ENCODE data around the gene EFNA3.

The EFNA3 gene

DNA sequence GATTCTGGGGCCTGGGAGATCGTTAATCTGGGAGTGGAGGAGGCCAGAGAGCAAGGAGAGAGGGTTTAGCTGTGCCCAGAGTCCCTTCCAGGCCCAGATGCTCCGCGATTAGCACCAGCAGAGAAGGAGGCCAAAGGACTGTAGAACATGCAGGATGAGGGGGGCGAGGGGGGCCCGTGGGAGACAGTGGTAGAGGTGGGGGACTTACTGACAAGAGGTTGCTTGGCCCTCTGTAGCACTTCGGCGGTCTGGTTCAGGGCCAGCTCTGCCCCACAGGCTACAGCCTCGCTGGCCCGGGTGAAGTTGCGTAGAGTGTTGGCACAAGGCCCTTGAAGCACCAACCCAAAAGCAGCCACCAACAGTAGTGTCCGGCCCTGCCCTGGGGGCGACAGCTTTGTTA is 45.8 kb upstream of the EFNA3 start:
- Histone ChIP-seq H3K18ac (ENCODE audit: low read depth in 1 of 2, low read length in 2 of 2) (no peak overlapping the region), H3K4ac (ENCODE audit: low read depth in 1 of 2, low read length in 2 of 2) (no peak overlapping the region), H3K23ac (ENCODE audit: low read length in 2 of 2) (no peak overlapping the region), H4K8ac (ENCODE audit: low read length) (no peak overlapping the region), H3K9ac (ENCODE audit: low read length) (no peak overlapping the region), H2AK5ac (ENCODE audit: low read length, severe bottlenecking) (no peak overlapping the region), H4K91ac (ENCODE audit: low read length) (no peak overlapping the region), H3K4me1 (ENCODE audit: control insufficient read depth, insufficient read depth, low read depth, low read length) (no peaks in the 10 kb centered on the region), H3K79me1 (replicated peaks; ENCODE audit: low read length, poor library complexity, severe bottlenecking) (no peaks in the 10 kb centered on the region), H3K14ac (ENCODE audit: low read length in 2 of 2) (no peak overlapping the region), H2AFZ (ENCODE audit: low read depth, low read length) (no peak overlapping the region), H3K27me3 (ENCODE audit: control insufficient read depth in 1 of 2, insufficient read depth in 1 of 2, low read length in 2 of 2) (peaks cover 0 to 27% of the 10 kb centered on the region in 2 experiments), H3K36me3 (ENCODE audit: control insufficient read depth in 1 of 2, insufficient read depth in 2 of 2, low read depth in 1 of 2, low read length in 2 of 2) (no peaks in the 10 kb centered on the region), H3K4me3 (ENCODE audit: insufficient read depth in 1 of 2, low read depth in 1 of 2, low read length in 2 of 2) (no peak overlapping the region), H2BK12ac (ENCODE audit: low read length in 2 of 2) (no peak overlapping the region), H3K27ac (ENCODE audit: low read length, poor library complexity, severe bottlenecking) (no peak overlapping the region), H3K9me3 (ENCODE audit: control insufficient read depth, low read length) (no peaks in the 10 kb centered on the region), H3K4me2 (ENCODE audit: low read length, poor library complexity, severe bottlenecking) (no peak overlapping the region), H2BK120ac (ENCODE audit: low read depth, low read length) (no peak overlapping the region), H2BK15ac (ENCODE audit: low read depth, poor library complexity, severe bottlenecking) (no peak overlapping the region), H2BK5ac (ENCODE audit: low read depth, low read length, poor library complexity, severe bottlenecking) (no peak overlapping the region)
- DNase-seq: no peak
- 87% methylated on average over 12 of the region's 12 CpGs for WGBS

DNA sequence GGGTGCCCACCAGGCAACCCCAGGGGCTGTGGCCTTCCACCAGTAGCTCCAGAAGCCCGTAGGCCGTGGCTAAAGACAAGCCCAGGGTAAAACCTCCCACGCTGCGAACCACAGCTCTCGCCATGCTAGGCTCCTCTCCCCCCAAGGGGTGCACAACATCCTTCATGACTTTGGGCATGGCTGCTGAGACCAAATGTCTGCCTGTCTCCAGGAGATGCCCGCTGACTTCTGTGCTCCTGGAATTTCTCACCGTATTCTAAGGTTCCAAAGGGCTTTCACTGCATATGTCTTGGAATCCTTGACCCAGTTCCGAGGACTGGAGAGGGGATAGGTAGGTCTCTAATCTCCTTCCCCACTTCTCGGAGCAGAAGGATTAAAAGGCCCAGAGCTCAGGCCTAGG is 45.1 kb upstream of the EFNA3 start, which contains the start of the genes DCST1 and DCST2:
DCST1 (plus strand) TSS at position 301 of the 400 bp plus-strand sequence. CDS start 213 bp downstream, outside the sequence.
DCST2 (minus strand) TSS at position 258 of the 400 bp plus-strand sequence; CDS start at position 178, 80 bp downstream.
- no peaks in the 10 kb centered on the region for H3K36me3 ChIP-seq (ENCODE audit: control insufficient read depth in 1 of 2, insufficient read depth in 2 of 2, low read depth in 1 of 2, low read length in 2 of 2)
- H3K4me2 ChIP-seq (ENCODE audit: low read length, poor library complexity, severe bottlenecking): no peak within 1 kb of the TSS
- no peak within 1 kb of the TSS for H4K8ac ChIP-seq (ENCODE audit: low read length)
- no peak within 1 kb of the TSS for H3K4ac ChIP-seq (ENCODE audit: low read depth in 1 of 2, low read length in 2 of 2)
- H3K23ac ChIP-seq (ENCODE audit: low read length in 2 of 2): peak within 1 kb of the TSS in 1 of 2 experiments; percentile 48
- no peaks in the 10 kb centered on the region for H3K9me3 ChIP-seq (ENCODE audit: control insufficient read depth, low read length)
- H3K27ac ChIP-seq (ENCODE audit: low read length, poor library complexity, severe bottlenecking): no peak within 1 kb of the TSS
- H3K9ac ChIP-seq (ENCODE audit: low read length): no peak within 1 kb of the TSS
- no peak within 1 kb of the TSS for H2BK12ac ChIP-seq (ENCODE audit: low read length in 2 of 2)
- no peak within 1 kb of the TSS for H2BK5ac ChIP-seq (ENCODE audit: low read depth, low read length, poor library complexity, severe bottlenecking)
- no peak within 1 kb of the TSS for H2AFZ ChIP-seq (ENCODE audit: low read depth, low read length)
- H3K14ac ChIP-seq (ENCODE audit: low read length in 2 of 2): no peak within 1 kb of the TSS
- 94% methylated on average over 9 of the region's 9 CpGs for WGBS
- no peak within 1 kb of the TSS for H2BK120ac ChIP-seq (ENCODE audit: low read depth, low read length)
- H2AK5ac ChIP-seq (ENCODE audit: low read length, severe bottlenecking): no peak within 1 kb of the TSS
- H3K4me1 ChIP-seq (ENCODE audit: control insufficient read depth, insufficient read depth, low read depth, low read length): no peaks in the 10 kb centered on the region
- no peak within 1 kb of the TSS for H3K4me3 ChIP-seq (ENCODE audit: insufficient read depth in 1 of 2, low read depth in 1 of 2, low read length in 2 of 2)
- H3K18ac ChIP-seq (ENCODE audit: low read depth in 1 of 2, low read length in 2 of 2): no peak within 1 kb of the TSS
- no peaks in the 10 kb centered on the region for H3K79me1 ChIP-seq (replicated peaks; ENCODE audit: low read length, poor library complexity, severe bottlenecking)
- H4K91ac ChIP-seq (ENCODE audit: low read length): no peak within 1 kb of the TSS
- DNase-seq: no peak
- peaks cover 0 to 33% of the 10 kb centered on the region in 2 experiments for H3K27me3 ChIP-seq (ENCODE audit: control insufficient read depth in 1 of 2, insufficient read depth in 1 of 2, low read length in 2 of 2)
- no peak within 1 kb of the TSS for H2BK15ac ChIP-seq (ENCODE audit: low read depth, poor library complexity, severe bottlenecking)

DNA sequence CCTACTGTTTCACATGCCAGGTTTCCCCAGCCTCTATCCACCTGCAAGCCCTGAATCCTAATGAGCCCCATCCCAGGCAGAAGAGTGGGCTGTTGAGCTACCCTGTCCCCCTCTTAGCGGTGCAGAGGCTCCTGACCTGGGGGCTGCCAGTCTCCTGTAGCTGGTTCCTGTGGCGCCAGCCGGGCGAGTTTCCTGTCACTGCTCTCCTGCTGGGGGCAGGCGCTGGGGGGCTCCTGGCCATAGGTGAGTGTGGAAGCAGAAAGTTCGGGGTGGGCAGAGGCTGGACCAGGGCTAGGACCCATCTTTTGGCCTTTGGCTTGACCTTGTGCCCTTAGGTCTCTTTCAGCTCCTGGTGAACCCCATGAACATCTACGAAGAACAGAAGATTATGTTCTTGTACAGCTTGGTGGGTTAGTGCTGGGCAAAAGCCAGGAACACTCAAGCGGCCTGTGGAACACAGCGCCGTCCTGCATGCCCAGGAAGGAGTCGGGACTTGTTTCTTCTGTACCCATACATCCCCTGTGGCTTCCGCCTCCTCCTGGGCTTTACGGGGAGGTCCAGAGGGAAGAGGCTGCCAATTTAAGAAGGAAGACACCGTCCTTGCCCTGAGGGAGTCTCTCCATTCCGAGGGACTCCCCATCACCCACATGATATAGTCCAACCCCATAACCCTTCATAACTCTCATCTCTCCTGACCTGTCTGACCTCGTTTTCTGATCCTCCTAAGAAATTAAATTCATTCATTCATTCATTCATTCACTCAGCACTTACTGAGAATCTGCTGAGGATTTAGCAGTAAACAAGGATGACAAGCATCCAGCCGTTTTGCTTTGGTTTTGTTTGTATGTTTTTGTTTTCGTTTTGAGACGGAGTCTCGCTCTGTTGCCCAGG is 44.1 kb upstream of the EFNA3 start:
- H2AK5ac ChIP-seq (ENCODE audit: low read length, severe bottlenecking): no peak overlapping the region
- no peak overlapping the region for H3K14ac ChIP-seq (ENCODE audit: low read length in 2 of 2)
- H4K91ac ChIP-seq (ENCODE audit: low read length): no peak overlapping the region
- WGBS: 82% methylated on average over 20 of the region's 20 CpGs
- H3K23ac ChIP-seq (ENCODE audit: low read length in 2 of 2): no peak overlapping the region
- no peak overlapping the region for H2BK15ac ChIP-seq (ENCODE audit: low read depth, poor library complexity, severe bottlenecking)
- no peak overlapping the region for H4K8ac ChIP-seq (ENCODE audit: low read length)
- H3K79me1 ChIP-seq (replicated peaks; ENCODE audit: low read length, poor library complexity, severe bottlenecking): no peaks in the 10 kb centered on the region
- no peak for DNase-seq
- H3K9ac ChIP-seq (ENCODE audit: low read length): no peak overlapping the region
- no peaks in the 10 kb centered on the region for H3K9me3 ChIP-seq (ENCODE audit: control insufficient read depth, low read length)
- H3K4ac ChIP-seq (ENCODE audit: low read depth in 1 of 2, low read length in 2 of 2): no peak overlapping the region
- H3K4me1 ChIP-seq (ENCODE audit: control insufficient read depth, insufficient read depth, low read depth, low read length): no peaks in the 10 kb centered on the region
- no peak overlapping the region for H2BK5ac ChIP-seq (ENCODE audit: low read depth, low read length, poor library complexity, severe bottlenecking)
- no peak overlapping the region for H3K4me2 ChIP-seq (ENCODE audit: low read length, poor library complexity, severe bottlenecking)
- no peak overlapping the region for H3K27ac ChIP-seq (ENCODE audit: low read length, poor library complexity, severe bottlenecking)
- H3K18ac ChIP-seq (ENCODE audit: low read depth in 1 of 2, low read length in 2 of 2): no peak overlapping the region
- no peak overlapping the region for H3K4me3 ChIP-seq (ENCODE audit: insufficient read depth in 1 of 2, low read depth in 1 of 2, low read length in 2 of 2)
- H2BK120ac ChIP-seq (ENCODE audit: low read depth, low read length): no peak overlapping the region
- no peak overlapping the region for H2BK12ac ChIP-seq (ENCODE audit: low read length in 2 of 2)
- no peak overlapping the region for H2AFZ ChIP-seq (ENCODE audit: low read depth, low read length)
- no peaks in the 10 kb centered on the region for H3K36me3 ChIP-seq (ENCODE audit: control insufficient read depth in 1 of 2, insufficient read depth in 2 of 2, low read depth in 1 of 2, low read length in 2 of 2)
- H3K27me3 ChIP-seq (ENCODE audit: control insufficient read depth in 1 of 2, insufficient read depth in 1 of 2, low read length in 2 of 2): peaks cover 0 to 28% of the 10 kb centered on the region in 2 experiments

DNA sequence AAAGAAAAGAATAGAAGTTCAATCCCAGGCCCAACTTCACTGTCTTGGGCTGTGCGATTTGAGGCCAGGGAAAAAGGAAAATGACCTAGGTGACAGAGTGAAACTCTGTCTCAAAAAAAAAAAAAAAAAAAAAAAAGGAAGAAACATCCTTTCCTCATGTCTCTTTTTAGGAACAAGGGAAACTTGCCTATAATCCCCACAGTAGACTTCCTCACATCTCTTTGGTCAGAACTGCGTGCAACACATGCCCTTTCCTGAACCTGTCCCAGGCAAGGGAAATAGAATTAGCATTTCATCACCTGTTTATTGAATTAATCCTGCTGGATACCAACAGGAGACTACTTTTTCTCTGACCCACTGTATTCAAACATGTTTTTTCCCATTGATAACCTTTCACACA is 42.7 kb upstream of the EFNA3 start:
- H3K9me3 ChIP-seq (ENCODE audit: control insufficient read depth, low read length): no peaks in the 10 kb centered on the region
- no peak overlapping the region for H2AK5ac ChIP-seq (ENCODE audit: low read length, severe bottlenecking)
- H2BK120ac ChIP-seq (ENCODE audit: low read depth, low read length): no peak overlapping the region
- no peak overlapping the region for H2AFZ ChIP-seq (ENCODE audit: low read depth, low read length)
- H2BK5ac ChIP-seq (ENCODE audit: low read depth, low read length, poor library complexity, severe bottlenecking): no peak overlapping the region
- H3K18ac ChIP-seq (ENCODE audit: low read depth in 1 of 2, low read length in 2 of 2): no peak overlapping the region
- H3K4me3 ChIP-seq (ENCODE audit: insufficient read depth in 1 of 2, low read depth in 1 of 2, low read length in 2 of 2): no peak overlapping the region
- no peak overlapping the region for H3K23ac ChIP-seq (ENCODE audit: low read length in 2 of 2)
- DNase-seq: no peak
- H2BK15ac ChIP-seq (ENCODE audit: low read depth, poor library complexity, severe bottlenecking): no peak overlapping the region
- no peaks in the 10 kb centered on the region for H3K36me3 ChIP-seq (ENCODE audit: control insufficient read depth in 1 of 2, insufficient read depth in 2 of 2, low read depth in 1 of 2, low read length in 2 of 2)
- H3K27me3 ChIP-seq (ENCODE audit: control insufficient read depth in 1 of 2, insufficient read depth in 1 of 2, low read length in 2 of 2): peaks cover 0 to 21% of the 10 kb centered on the region in 2 experiments
- no peak overlapping the region for H4K91ac ChIP-seq (ENCODE audit: low read length)
- no peaks in the 10 kb centered on the region for H3K79me1 ChIP-seq (replicated peaks; ENCODE audit: low read length, poor library complexity, severe bottlenecking)
- H3K4me2 ChIP-seq (ENCODE audit: low read length, poor library complexity, severe bottlenecking): no peak overlapping the region
- H4K8ac ChIP-seq (ENCODE audit: low read length): no peak overlapping the region
- no peaks in the 10 kb centered on the region for H3K4me1 ChIP-seq (ENCODE audit: control insufficient read depth, insufficient read depth, low read depth, low read length)
- no peak overlapping the region for H3K9ac ChIP-seq (ENCODE audit: low read length)
- H3K27ac ChIP-seq (ENCODE audit: low read length, poor library complexity, severe bottlenecking): no peak overlapping the region
- no peak overlapping the region for H2BK12ac ChIP-seq (ENCODE audit: low read length in 2 of 2)
- H3K4ac ChIP-seq (ENCODE audit: low read depth in 1 of 2, low read length in 2 of 2): no peak overlapping the region
- 100% methylated on average over 2 of the region's 2 CpGs for WGBS
- no peak overlapping the region for H3K14ac ChIP-seq (ENCODE audit: low read length in 2 of 2)
